HG02973 (cell line): ENCODE results near the gene PDE4B.
A peak's percentile ranks its signal among the peaks of the same experiment; 100 is the strongest.

Experiments
- ATAC-seq: cut with Tn5 transposase; IDR thresholded peaks from one replicate; pipeline ENCODE4 v1.9.1; 2021; ENCODE audit warnings: moderate library complexity; ENCODE audit not compliant: unreplicated experiment

The PDE4B gene

DNA sequence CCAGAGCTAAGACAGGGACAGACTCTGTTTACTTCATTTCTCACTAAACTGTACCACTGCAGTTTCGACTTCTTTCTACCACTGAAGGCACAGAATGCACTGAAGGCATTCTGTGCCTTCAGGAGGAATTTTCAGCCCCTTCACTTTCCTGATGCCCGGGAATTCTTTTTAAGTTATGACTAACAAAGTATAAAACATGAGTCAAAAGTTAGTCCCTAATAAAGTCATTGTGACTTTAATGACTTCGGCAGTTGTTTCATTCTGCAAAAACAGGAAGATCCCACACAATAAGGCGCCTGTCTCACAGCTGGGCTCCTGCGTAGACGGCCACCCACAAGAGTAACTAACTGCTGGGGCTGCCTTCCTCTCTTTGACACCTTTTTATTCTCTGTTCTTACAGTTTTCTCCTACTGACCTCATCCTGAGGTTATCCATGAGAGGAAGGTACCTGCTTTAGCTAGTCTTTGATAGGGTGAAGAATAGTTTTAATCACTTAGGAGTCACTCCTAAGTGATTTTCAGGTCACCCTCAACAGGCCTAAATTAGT lies 557.4 kb downstream of the PDE4B start:
- peak; percentile 49 for ATAC-seq

DNA sequence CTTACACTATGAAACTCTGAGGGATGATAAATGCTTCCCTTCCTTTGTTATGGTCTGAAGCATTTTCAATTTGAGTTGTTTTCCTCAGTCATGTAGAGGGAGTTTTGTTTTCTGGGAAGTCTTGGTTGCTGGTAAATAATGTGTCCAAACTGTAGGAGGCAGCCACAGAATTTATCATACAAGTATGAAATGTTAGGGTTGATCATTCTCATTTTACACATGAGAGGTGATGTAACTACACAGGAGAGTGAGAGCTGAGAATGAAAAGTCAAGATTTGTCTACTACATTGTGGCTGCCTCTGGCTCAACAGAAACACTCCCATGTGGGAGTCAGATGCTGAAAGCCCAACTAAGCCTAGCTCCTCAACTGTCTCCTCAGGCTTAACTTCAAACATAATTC lies 558.8 kb downstream of the PDE4B start:
- ATAC-seq = peak; percentile 37

DNA sequence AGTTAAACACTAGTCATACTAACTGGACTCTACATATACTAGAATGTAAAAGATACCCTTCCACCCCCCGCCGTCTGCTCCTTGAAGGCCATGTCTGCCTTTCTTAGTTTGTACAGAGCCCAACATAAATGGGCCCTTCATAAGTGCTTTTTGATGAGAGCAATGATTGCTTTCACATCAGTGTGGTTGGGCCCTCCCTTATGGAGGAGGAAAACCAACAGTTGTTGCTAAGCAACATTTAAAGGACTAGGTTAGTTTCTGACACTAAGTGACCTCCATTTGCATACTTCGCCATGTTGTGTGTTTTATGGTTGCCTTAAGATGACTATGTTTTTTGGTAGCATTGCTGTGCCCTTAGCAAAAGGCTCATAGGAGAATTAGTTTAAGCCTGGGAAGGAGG lies 559.2 kb downstream of the PDE4B start:
- ATAC-seq = peak; percentile 57

DNA sequence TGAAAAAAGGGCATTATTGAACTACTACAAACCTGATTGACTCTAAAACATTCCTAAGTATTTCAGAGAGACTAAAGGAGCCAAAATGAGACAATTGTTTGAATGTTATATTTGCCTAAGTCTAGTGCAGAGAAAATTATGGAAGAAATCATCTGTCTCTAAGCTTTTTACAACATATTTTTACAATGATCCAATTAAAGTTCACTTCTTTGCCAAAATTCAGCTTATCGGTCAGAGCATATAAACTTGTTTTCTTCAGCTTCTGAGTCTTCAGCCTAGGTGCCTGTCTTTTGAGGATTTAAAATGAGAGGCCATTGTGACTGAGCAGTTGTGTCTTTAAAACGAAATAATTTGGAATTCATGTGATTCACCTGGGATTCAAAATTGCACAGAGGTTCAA lies 560.1 kb downstream of the PDE4B start:
- no peak for ATAC-seq

DNA sequence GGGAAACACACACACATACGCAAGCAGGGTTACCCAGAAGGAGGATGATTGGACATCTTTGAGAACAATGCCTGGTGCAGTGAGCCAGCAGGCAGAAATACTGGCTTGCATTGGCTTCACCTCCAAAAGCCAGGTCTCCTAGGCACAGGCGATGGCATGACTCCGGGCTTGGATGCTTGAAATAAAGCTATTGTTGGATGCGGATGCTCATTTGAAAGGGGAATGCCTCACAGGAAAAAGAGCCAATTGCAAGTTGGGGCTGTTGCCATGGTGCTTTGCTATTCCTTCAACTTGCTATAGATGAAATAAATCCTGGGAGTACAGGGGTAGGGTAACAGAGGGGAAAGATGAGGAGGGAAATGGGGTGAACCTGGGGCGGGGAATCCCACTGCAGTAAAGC lies 560.6 kb downstream of the PDE4B start:
- ATAC-seq = no peak

DNA sequence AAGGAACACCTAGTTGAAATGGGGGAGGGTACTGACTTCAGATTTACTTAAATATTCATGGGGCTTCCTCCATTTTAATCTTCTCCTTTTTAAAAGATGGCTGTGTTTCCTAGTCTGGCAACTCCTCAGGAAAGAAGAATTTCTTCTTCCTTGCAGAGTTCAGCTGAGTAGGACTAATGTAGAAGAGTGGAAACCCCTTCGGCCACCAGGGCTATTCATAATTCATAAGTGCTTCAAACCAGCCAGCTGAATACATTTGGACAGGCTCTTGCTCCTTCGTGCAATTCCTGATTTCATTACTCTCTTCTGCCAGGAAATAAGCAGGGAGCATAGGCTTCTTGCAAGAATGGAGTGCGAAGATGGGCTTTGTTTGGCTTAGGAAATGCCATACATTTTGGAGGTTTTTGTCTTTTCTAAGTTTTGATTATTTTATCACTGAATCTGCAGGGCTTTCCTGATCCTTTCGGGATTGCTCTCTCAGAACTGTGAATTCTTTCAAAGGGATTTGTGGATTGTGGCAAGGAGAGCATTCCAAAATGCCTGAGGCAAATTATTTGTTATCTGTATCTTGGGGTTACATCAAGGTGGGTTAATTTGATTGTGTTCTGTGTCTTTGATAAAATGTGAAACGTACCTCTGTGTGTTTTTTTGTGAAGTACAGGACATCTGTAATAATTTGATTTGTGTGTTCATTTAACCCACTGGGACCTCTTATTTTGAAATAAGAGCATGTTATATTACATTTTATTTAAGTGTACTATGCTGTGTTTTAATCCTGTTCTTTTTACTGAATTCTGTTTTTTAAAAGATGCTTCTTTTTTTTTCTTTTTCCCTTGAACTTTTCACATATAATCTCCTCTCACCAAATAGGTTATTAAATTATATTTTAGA lies 561.9 kb downstream of the PDE4B start:
- ATAC-seq = no peak

DNA sequence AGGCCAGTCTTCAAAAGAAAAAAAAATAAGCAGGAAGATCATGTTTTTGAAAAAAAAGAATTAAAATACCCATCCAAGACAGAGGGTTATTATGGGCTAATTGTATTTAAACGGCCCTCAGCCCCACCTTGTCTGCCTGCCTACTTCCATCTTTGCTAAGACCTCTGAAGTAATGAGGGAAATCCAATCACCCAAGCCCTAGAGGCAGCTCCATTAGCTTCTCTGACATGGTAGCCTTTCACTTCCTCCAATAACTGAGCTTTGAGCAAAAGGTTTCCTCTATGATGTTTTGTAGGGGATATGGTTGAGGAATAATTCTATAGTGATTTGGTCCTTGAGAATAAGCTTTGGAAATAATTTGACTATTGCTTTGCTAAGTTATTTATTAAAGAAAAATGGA lies 563.1 kb downstream of the PDE4B start:
- ATAC-seq = no peak

DNA sequence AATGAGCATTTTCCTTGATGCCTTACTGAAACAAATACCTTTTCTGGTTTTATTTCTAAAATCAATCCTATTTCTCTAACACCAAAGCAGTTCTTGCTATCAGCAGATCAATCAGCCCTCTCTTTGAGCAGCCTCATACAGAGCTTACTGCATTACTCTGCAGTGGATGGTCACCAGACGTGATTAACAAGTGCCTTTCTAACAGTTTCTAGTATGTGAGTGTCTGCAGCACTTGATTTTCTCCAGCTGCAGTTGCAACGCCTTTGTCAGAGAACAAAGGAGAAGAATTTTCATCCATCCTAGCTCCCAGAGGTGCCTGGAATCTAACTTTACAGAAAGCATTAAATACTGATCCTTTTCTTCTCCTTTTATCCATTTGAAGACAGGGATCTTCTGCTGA lies 563.9 kb downstream of the PDE4B start:
- no peak for ATAC-seq

DNA sequence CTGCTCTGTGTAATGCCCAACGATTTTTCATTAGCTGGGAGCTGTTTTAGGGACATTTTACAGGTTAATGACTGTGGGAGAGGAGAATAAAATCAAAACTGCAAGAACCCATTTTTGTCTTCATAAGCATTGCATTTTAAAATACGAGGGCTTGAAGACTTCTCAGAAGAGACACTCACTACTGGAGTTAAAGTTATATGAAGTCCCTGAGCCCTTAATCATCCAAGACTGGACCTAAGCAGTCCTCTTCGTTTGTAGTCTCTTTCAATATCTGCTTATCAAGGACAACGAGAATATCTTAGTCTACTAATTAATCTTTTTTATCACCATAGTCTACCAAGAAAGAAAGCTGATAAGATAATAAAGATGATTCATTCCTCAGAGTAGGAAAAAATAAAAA lies 564.3 kb downstream of the PDE4B start:
- ATAC-seq = no peak

DNA sequence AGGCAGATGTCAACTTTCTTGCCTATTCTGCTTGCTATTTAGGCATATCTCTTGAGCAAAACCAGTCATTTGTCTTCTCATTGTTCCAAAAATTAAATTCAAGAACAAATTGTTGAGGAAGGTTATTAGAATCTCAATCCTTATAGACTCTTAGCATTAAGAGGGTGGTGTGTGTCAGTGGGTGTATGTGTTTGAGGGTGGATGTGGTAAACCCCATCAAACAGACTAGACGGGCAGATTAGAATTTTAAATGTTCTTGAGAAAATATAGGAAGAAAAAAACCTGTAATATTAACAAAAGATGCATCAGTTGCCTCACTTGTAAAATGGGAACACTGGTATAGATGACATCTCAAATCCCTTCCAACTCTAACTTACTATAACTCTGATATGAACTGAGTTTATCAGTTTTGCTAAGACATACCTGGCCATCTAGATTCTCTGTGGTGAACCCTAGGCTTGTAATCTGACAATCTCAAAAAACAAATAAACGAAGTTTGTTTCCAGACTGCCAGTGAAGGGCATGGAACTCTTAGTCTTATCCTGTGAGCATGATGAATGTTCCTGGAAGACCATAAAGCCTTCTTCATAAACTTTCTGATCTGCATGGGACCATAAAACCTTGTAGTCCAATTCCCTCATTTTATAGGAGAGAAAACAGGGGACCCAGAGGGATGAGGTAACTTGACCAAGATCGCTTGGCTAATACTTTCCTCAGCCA lies 564.9 kb downstream of the PDE4B start:
- ATAC-seq = no peak

DNA sequence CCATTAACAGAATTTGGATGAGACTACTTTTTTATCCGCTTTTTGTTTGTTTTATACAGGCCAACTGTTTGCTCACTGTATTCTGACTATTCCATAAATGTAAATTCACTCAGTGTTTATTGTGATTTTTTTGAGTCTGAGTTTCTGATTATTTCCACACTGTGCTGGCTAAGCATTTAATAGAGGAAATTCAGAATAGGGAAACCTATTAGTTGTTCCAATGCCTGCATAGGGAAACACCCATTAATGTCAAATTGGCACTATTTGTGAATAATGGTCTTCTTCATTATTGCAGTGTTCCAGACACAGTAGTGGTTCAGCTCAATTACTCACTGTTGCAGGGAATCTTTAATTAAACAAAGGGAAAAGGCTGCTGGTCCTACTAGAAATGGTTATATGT lies 566.6 kb downstream of the PDE4B start:
- no peak for ATAC-seq

DNA sequence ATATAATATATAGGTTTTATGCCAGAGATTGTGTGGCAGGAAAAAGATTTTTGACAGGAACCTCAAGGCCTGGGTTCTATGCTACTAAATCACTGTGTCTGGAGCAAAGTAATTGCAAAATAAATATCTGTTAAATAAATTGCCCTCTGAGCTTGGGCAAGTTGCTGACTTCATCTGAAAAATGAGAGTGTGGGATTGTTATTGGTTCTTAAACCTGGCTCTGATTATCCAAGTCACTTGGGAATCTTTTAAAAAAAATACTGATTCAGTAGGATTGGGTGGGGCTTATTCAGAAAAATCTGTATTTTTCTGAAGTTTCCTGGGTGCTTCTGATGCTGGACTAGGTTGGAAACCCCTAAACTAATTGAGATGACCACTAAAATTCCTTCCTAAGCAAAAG lies 567.1 kb downstream of the PDE4B start:
- ATAC-seq = no peak

DNA sequence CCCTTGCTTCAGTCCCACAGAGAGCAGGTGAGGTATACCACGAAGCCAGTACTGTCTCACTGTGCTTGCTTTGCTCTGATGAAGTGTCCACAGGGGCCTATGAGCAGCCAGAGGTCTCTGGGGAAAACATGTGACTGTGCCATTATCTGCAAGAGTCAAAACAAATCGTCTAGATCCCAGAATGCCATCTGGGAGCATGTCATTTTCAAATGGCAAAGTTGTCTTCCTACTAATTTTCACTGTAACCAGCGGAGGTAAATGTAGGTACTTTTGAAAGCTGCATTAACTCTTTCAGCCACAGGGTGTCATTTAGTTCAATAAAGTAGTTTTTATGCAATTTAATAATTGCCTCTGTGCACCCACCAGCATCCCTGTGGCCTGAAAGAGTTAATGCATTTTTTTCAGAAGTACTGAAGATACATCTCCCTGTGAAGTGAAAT lies 567.6 kb downstream of the PDE4B start:
- no peak for ATAC-seq

DNA sequence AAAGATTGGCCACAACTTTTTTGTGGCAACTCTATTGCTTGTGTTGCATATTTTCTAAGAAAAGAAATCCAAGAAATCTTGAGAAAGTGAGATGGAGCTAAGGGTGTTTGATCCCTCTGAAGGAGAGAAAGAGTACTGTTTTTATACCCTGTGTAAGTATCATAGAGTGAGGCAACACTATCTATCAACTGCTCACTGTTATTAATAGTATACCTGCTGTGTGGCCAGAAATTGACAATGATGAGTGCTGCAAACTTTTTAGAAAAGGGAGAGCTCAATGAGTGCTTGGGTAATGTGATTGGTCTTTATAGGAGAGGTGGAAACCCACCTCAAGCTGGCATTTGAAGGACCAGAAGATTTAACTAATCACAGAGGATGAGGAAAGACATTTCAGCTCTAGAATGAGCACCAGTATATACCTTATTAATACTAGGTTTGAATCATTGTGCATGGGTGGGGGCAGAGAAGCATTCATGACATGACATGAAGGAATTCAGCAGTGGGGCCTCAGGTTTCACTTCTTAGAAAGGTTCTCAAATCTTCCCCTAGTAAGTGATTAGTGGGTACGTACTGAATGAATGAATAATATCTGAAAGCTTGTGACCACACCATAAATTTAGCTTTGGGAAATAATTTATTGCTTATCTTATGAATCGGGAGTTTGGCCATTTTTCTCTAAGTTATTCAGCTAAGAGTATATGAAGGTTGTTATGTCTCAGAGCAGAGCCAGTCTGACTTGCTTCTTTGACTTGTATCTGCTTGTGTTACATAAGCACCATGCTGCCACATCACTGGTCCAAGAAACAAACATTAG lies 572.1 kb downstream of the PDE4B start:
- ATAC-seq = peak; percentile 76

DNA sequence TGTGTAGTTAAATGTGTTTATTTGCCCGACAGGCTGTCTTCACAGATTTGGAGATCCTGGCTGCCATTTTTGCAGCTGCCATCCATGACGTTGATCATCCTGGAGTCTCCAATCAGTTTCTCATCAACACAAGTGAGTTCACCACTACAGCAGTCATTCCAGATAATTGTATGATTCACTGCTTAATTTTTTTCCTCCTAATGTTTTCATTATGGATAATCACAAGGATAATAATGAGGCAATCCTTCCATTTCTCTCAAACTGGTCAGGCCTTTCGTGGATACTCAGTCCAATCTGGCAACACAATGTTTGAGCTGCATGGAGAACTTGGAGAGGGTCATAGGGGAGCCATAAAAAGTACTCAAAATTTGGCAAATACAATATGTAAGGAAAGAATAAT lies 572.9 kb downstream of the PDE4B start:
- ATAC-seq = no peak

DNA sequence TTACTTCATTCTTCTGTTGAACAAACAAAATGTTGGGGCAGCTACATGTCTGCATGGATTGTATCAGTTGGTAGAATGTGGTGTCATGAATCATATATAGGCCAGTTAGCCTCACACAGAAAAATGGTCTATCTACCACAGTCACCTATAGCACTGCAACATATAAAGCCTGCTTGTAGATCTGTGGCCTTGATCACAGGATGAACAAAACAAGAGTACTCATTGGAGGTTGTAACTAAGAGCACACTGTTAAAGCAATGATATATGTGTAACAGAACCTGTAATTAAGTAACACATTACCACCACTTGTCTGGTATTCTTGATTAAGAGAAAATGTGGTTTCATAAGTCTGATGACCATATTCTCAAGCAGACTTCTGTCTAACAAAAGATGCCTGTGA lies 573.9 kb downstream of the PDE4B start:
- no peak for ATAC-seq

DNA sequence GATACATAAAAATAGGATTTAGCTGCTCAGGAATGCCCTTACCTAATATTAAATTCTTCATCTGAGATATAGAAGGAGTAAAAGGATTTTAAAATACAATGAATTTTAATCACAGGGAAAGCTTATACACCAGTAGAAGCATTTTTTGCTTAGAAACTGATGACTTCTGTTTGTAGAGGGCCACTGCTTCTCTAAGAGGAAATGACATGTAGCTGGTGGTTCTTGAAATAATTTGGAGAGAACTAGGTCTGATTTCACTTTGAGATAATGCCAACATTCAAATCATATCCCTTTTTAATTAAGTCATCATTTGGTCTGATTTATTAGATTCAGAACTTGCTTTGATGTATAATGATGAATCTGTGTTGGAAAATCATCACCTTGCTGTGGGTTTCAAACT lies 574.7 kb downstream of the PDE4B start:
- ATAC-seq = no peak

DNA sequence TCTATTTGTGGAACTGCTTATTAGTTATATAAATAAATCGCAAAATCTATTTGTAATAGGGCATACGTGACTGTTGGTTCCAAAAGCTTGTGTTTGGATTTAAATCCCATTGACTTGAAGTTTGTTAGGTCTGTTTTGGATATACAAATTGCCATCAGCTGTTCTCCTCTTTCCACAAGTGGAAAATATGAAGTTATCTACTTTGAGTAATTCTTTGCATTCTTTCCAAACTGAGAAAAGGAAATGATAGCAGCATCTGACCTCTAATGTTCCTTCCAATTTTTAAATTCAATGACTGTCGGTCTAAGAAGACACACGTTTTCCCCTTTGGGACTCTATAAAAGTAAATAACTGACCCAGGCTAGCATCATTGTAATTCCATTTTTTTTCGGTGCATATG lies 575.6 kb downstream of the PDE4B start:
- no peak for ATAC-seq

DNA sequence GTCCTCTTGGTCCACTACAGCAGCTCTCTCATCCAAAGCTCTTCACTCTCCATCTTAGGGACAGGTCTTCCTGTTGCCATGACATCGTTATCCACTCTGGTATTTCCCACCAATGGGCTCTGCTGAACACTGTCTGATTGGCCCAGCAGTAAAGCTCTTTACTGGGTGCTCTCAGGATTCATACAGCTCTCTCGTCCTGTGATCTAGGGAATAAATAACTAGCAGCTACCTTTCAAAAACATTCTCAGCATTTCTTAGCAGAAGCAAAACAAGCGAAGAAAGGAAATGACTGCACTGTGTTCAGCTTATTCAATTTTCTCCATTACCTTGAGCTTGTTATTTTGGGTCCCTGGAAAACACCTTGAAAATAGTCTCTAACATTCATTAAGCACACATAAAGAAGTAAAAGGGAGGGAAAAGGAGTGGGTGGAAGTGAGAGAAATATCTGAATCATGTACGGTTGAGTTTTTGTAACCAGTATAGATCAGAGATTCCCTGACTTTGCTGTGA lies 577.8 kb downstream of the PDE4B start:
- peak; percentile 34 for ATAC-seq

DNA sequence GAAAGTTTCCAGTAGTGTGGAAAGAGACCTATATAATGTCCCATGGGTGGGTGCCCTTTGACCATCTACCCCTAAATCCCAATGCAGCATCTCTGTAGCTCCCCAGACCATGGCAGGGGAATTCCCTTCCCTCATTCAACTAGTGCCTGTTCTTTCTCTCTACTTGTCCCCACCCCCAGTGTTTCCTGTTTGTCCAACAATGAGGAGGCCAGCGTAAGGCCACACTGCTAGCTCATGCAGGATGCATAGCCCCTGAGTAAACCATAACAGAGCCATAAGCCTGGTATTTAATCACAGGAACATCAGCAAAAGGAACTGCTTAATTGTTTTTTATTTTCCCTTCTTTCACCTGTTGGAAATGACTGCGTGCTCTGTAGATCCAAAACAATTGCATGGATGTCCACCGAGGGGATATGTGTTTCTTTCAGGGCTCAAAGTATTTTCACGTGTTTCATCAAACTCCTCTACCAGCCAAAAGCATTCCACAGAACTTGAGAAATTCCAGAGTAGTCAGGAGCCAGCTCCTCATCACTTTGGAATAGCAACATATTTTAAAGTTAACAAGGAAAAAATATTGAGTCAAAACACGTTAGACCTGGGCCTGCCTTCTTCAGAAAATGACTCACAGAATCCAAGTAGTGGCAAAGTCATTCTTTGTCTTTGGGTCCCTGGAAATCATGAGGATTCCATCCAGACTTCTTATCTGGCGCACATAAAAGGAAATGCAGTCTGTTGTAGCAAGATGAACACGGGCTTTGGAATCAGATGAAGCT lies 578.7 kb downstream of the PDE4B start:
- no peak for ATAC-seq
